Measurements from ENCODE around the gene SHANK3.
"Not testable (repeated sequence)": the region's sequence is repeated elsewhere in the genome, so short reads cannot be mapped to it uniquely, and the experiment has no call there.

SHANK3 gene

GRCh38 chr22:50640296-50640695 lies 32.3 kb upstream of the SHANK3 start:
- H3K27me3 Mint-ChIP-seq; intact Hi-C loops (cut with micrococcal nuclease); H3K36me3 Mint-ChIP-seq (ENCODE audit: low read depth); H3K9me3 Mint-ChIP-seq; H3K27ac Mint-ChIP-seq; H3K4me3 Mint-ChIP-seq: not testable (repeated sequence)
- H3K4me1 Mint-ChIP-seq (ENCODE audit: low read depth) = peaks cover 11% of the 10 kb centered on the region

GRCh38 chr22:50640857-50641647 lies 31.6 kb upstream of the SHANK3 start:
- Mint-ChIP-seq H3K27ac (no peak overlapping the region), H3K4me3 (no peak overlapping the region), H3K36me3 (ENCODE audit: low read depth) (no peaks in the 10 kb centered on the region), H3K4me1 (ENCODE audit: low read depth) (peaks cover 11% of the 10 kb centered on the region), H3K9me3 (no peaks in the 10 kb centered on the region), H3K27me3 (peaks cover 7% of the 10 kb centered on the region)
- intact Hi-C loops (cut with micrococcal nuclease) = no loop called here

- no peak overlapping the region for H3K4me3 Mint-ChIP-seq
- intact Hi-C loops (cut with micrococcal nuclease) = no loop called here
- no peak overlapping the region for H3K27ac Mint-ChIP-seq
- H3K27me3 Mint-ChIP-seq = peaks cover 13% of the 10 kb centered on the region
- no peaks in the 10 kb centered on the region for H3K9me3 Mint-ChIP-seq
- H3K36me3 Mint-ChIP-seq (ENCODE audit: low read depth) = no peaks in the 10 kb centered on the region
- peaks cover 11% of the 10 kb centered on the region for H3K4me1 Mint-ChIP-seq (ENCODE audit: low read depth)
Measured at GRCh38 chr22:50641696-50642607, 30.7 kb upstream of the SHANK3 start.

GRCh38 chr22:50643021-50643820 lies 29.4 kb upstream of the SHANK3 start:
- H3K9me3 Mint-ChIP-seq; H3K4me3 Mint-ChIP-seq; intact Hi-C loops (cut with micrococcal nuclease); H3K36me3 Mint-ChIP-seq (ENCODE audit: low read depth); H3K27ac Mint-ChIP-seq: not testable (repeated sequence)
- Mint-ChIP-seq H3K27me3 (peaks cover 13% of the 10 kb centered on the region), H3K4me1 (ENCODE audit: low read depth) (peaks cover 11% of the 10 kb centered on the region)

GRCh38 chr22:50643821-50644101 lies 28.9 kb upstream of the SHANK3 start:
- H3K27me3 Mint-ChIP-seq = peaks cover 13% of the 10 kb centered on the region
- not testable (repeated sequence) for H3K27ac Mint-ChIP-seq, H3K9me3 Mint-ChIP-seq

GRCh38 chr22:50653256-50653655 lies 19.4 kb upstream of the SHANK3 start:
- no peak overlapping the region for H3K27ac Mint-ChIP-seq
- H3K9me3 Mint-ChIP-seq = peaks cover 10% of the 10 kb centered on the region
- no peaks in the 10 kb centered on the region for H3K36me3 Mint-ChIP-seq (ENCODE audit: low read depth)
- intact Hi-C loops (cut with micrococcal nuclease) = no loop called here
- H3K4me1 Mint-ChIP-seq (ENCODE audit: low read depth) = peaks cover 27% of the 10 kb centered on the region
- H3K27me3 Mint-ChIP-seq = peaks cover 10% of the 10 kb centered on the region
- H3K4me3 Mint-ChIP-seq = no peak overlapping the region

More at GRCh38 chr22:50643821-50644101, 28.9 kb upstream of the SHANK3 start:
- H3K4me1 Mint-ChIP-seq (ENCODE audit: low read depth) = peaks cover 11% of the 10 kb centered on the region
- H3K36me3 Mint-ChIP-seq (ENCODE audit: low read depth); H3K4me3 Mint-ChIP-seq; intact Hi-C loops (cut with micrococcal nuclease): not testable (repeated sequence)

GRCh38 chr22:50654664-50655063 lies 18.0 kb upstream of the SHANK3 start:
- not testable (repeated sequence) for H3K9me3 Mint-ChIP-seq

GRCh38 chr22:50656122-50657070 lies 16.2 kb upstream of the SHANK3 start:
- Mint-ChIP-seq H3K4me3 (no peak overlapping the region), H3K4me1 (ENCODE audit: low read depth) (peaks cover 27% of the 10 kb centered on the region), H3K27me3 (peaks cover 17% of the 10 kb centered on the region)

More at GRCh38 chr22:50654664-50655063, 18.0 kb upstream of the SHANK3 start:
- H3K36me3 Mint-ChIP-seq (ENCODE audit: low read depth); H3K27ac Mint-ChIP-seq; intact Hi-C loops (cut with micrococcal nuclease); H3K4me3 Mint-ChIP-seq: not testable (repeated sequence)
- H3K27me3 Mint-ChIP-seq = peaks cover 10% of the 10 kb centered on the region
- H3K4me1 Mint-ChIP-seq (ENCODE audit: low read depth) = peaks cover 27% of the 10 kb centered on the region

GRCh38 chr22:50657925-50658324 lies 14.7 kb upstream of the SHANK3 start:
- Mint-ChIP-seq H3K27me3 (peaks cover 14% of the 10 kb centered on the region), H3K4me1 (ENCODE audit: low read depth) (peaks cover 27% of the 10 kb centered on the region), H3K4me3 (no peak overlapping the region), H3K36me3 (ENCODE audit: low read depth) (no peaks in the 10 kb centered on the region), H3K27ac (no peak overlapping the region), H3K9me3 (no peaks in the 10 kb centered on the region)
- intact Hi-C loops (cut with micrococcal nuclease) = no loop called here

More at GRCh38 chr22:50656122-50657070, 16.2 kb upstream of the SHANK3 start:
- Mint-ChIP-seq H3K36me3 (ENCODE audit: low read depth) (no peaks in the 10 kb centered on the region), H3K9me3 (no peaks in the 10 kb centered on the region), H3K27ac (peak overlapping the region; percentile 2)
- intact Hi-C loops (cut with micrococcal nuclease) = no loop called here

- peaks cover 27% of the 10 kb centered on the region for H3K4me1 Mint-ChIP-seq (ENCODE audit: low read depth)
- H3K9me3 Mint-ChIP-seq; H3K4me3 Mint-ChIP-seq; H3K27me3 Mint-ChIP-seq; H3K36me3 Mint-ChIP-seq (ENCODE audit: low read depth); intact Hi-C loops (cut with micrococcal nuclease); H3K27ac Mint-ChIP-seq: not testable (repeated sequence)
Measured at GRCh38 chr22:50659711-50660110, 12.9 kb upstream of the SHANK3 start.

GRCh38 chr22:50660306-50660705 lies 12.3 kb upstream of the SHANK3 start:
- H3K27me3 Mint-ChIP-seq = peaks cover 8% of the 10 kb centered on the region
- intact Hi-C loops (cut with micrococcal nuclease) = no loop called here
- H3K4me1 Mint-ChIP-seq (ENCODE audit: low read depth) = peaks cover 26% of the 10 kb centered on the region
- H3K4me3 Mint-ChIP-seq = no peak overlapping the region
- H3K9me3 Mint-ChIP-seq = no peaks in the 10 kb centered on the region
- H3K36me3 Mint-ChIP-seq (ENCODE audit: low read depth) = no peaks in the 10 kb centered on the region
- H3K27ac Mint-ChIP-seq = no peak overlapping the region

GRCh38 chr22:50665212-50665611 lies 7.4 kb upstream of the SHANK3 start:
- no peaks in the 10 kb centered on the region for H3K9me3 Mint-ChIP-seq
- no peak overlapping the region for H3K27ac Mint-ChIP-seq
- no peak overlapping the region for H3K4me3 Mint-ChIP-seq
- intact Hi-C loops (cut with micrococcal nuclease) = no loop called here
- no peaks in the 10 kb centered on the region for H3K4me1 Mint-ChIP-seq (ENCODE audit: low read depth)
- no peaks in the 10 kb centered on the region for H3K36me3 Mint-ChIP-seq (ENCODE audit: low read depth)
- H3K27me3 Mint-ChIP-seq = peaks cover 22% of the 10 kb centered on the region

- no peak overlapping the region for H3K4me3 Mint-ChIP-seq
- H3K27me3 Mint-ChIP-seq = peaks cover 25% of the 10 kb centered on the region
- no peaks in the 10 kb centered on the region for H3K36me3 Mint-ChIP-seq (ENCODE audit: low read depth)
- no peak overlapping the region for H3K27ac Mint-ChIP-seq
- H3K9me3 Mint-ChIP-seq = no peaks in the 10 kb centered on the region
- peaks cover 4% of the 10 kb centered on the region for H3K4me1 Mint-ChIP-seq (ENCODE audit: low read depth)
- intact Hi-C loops (cut with micrococcal nuclease) = no loop called here
Measured at GRCh38 chr22:50665738-50666137, 6.9 kb upstream of the SHANK3 start.

Measured in dendritic cell treated with granulocyte-macrophage colony-stimulating factor and Interleukin-4, amounts not matched to agents 40 ng/mL and 50 ng/mL, for 4 days (primary cell).